AG04450 (cell line): Measurements from ENCODE around the gene SENP7. TPM values are rescaled to one million over a fixed set of nuclear protein-coding genes. Genes with fewer than 3 reads are reported as not detected.

Experiments
- CTCF ChIA-PET: fragments of 300-600, 350-600 bp; formaldehyde crosslinking; extraction: SDS; loops from one replicate; lab custom pipeline; 2022; ENCODE audit warnings: antibody characterized with exemption, inconsistent platforms; lab: Charles Lee
- POLR2A ChIA-PET: fragments of 350-600 bp; formaldehyde crosslinking; extraction: SDS; loops from one replicate; lab custom pipeline; 2021; ENCODE audit warnings: antibody characterized with exemption, inconsistent platforms; lab: Yijun Ruan, JAX
- DNase-seq: peaks from one replicate; pipeline ENCODE4 v3.0.0-alpha.2; 2011; ENCODE audit warnings: low read depth, low spot score
- H3K27ac ChIP-seq: one replicate; pipeline ENCODE4 v1.5.1; 2012; ENCODE audit warnings: low read depth, low read length, control low read depth
- H3K27me3 ChIP-seq: one replicate; pipeline ENCODE4 v1.6.0; 2012; ENCODE audit warnings: low read length; ENCODE audit not compliant: control insufficient read depth, insufficient read depth
- H3K4me3 ChIP-seq: 2 replicates; pipeline ENCODE4 v1.5.1; 2011; ENCODE audit warnings: mild to moderate bottlenecking, low read depth, low read length, control low read depth
- H3K9me3 ChIP-seq: 2 replicates; pipeline ENCODE4 v1.5.1; 2012; ENCODE audit warnings: low read length; ENCODE audit not compliant: control insufficient read depth, insufficient read depth
- polyA plus RNA-seq: library from polyadenylated mRNA; depleted of rRNA; stranded (reverse); fragments of >200 nt; gene quantifications from 2 replicates; pipeline ENCODE4 v1.2.3, GENCODE V29; 2011
- TF ChIP-seq, protein P1 (sequence below): IDR thresholded peaks from 2 replicates; pipeline ENCODE4 v1.5.1; 2011; ENCODE audit warnings: low read depth, low read length, control low read depth, inconsistent platforms

The SENP7 gene
- polyA plus RNA-seq, 1 experiment: 16.1 TPM

DNA sequence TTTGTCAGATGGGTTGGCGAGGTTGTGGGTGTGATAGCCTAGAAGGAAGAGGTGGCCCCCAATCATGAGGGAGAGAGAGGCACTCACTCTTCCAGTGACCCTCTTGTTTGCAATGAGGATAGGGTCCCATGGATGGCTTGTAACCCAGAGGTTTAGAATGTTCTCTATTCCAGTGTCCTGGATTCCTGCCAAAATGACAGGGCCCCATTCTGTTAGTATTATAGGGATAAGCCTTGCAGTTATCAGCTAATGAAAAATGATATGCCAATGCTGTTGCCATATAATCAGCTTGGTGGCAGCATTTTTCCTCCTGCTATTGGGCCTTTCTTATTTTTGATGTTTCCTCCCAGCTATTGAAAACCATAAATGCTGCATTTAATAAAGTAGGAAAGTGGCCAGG lies 23.3 kb upstream of the SENP7 start:
- ChIA-PET POLR2A (no interaction called here), CTCF (no interaction called here)
- Histone ChIP-seq H3K9me3 (no peaks in the 10 kb centered on the region; the same call in 1 of the 2 replicates), H3K27me3 (no peaks in the 10 kb centered on the region), H3K4me3 (no peak overlapping the region), H3K27ac (no peak overlapping the region)
- DNase-seq: no peak
- TF ChIP-seq, protein P1, sequence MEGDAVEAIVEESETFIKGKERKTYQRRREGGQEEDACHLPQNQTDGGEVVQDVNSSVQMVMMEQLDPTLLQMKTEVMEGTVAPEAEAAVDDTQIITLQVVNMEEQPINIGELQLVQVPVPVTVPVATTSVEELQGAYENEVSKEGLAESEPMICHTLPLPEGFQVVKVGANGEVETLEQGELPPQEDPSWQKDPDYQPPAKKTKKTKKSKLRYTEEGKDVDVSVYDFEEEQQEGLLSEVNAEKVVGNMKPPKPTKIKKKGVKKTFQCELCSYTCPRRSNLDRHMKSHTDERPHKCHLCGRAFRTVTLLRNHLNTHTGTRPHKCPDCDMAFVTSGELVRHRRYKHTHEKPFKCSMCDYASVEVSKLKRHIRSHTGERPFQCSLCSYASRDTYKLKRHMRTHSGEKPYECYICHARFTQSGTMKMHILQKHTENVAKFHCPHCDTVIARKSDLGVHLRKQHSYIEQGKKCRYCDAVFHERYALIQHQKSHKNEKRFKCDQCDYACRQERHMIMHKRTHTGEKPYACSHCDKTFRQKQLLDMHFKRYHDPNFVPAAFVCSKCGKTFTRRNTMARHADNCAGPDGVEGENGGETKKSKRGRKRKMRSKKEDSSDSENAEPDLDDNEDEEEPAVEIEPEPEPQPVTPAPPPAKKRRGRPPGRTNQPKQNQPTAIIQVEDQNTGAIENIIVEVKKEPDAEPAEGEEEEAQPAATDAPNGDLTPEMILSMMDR: no peak

DNA sequence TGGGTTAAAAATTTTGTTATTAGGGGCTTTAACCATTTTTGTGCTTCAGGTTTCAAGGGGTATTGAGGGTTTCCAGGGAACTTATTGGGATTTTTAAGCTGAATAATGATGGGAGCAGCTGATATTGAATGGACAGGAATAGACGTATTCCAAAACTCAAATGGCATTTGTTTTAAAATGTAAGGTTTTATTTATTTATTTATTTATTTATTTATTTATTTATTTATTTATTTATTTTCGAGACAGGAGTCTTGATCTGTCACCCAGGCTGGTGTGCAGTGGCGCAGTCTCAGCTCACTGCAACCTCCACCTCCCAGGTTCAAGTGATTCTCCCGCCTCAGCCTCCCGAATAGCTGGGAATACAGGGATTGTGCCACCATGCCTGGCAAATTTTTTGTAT lies 22.2 kb upstream of the SENP7 start:
- no peaks in the 10 kb centered on the region for H3K27me3 ChIP-seq
- DNase-seq: no peak
- H3K27ac ChIP-seq: no peak overlapping the region
- H3K9me3 ChIP-seq: no peaks in the 10 kb centered on the region
- no peak overlapping the region for H3K4me3 ChIP-seq
- ChIA-PET POLR2A (no interaction called here), CTCF (no interaction called here)
- TF ChIP-seq, protein P1: no peak

DNA sequence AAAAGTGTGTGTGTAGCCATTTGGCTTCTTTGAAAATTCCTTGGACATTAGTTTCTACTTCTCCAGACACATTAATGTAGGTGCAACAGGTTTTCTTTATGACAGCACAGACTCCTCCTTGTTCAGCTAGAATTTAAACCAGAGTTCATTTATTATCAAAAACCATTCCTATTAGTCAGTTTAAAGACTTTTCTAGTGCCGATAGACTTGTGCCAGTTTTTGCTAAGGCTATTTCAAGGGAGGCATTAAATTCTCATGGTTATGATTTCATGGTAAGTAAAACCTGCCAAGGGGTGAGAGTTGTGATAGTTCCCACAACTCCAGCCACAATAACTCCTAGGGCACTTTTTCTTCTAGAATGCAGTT lies 20.6 kb upstream of the SENP7 start:
- TF ChIP-seq, protein P1: no peak
- Histone ChIP-seq H3K9me3 (no peaks in the 10 kb centered on the region), H3K27ac (no peak overlapping the region), H3K27me3 (no peaks in the 10 kb centered on the region), H3K4me3 (no peak overlapping the region)
- POLR2A ChIA-PET: no interaction called here
- DNase-seq: no peak
- CTCF ChIA-PET: no interaction called here

DNA sequence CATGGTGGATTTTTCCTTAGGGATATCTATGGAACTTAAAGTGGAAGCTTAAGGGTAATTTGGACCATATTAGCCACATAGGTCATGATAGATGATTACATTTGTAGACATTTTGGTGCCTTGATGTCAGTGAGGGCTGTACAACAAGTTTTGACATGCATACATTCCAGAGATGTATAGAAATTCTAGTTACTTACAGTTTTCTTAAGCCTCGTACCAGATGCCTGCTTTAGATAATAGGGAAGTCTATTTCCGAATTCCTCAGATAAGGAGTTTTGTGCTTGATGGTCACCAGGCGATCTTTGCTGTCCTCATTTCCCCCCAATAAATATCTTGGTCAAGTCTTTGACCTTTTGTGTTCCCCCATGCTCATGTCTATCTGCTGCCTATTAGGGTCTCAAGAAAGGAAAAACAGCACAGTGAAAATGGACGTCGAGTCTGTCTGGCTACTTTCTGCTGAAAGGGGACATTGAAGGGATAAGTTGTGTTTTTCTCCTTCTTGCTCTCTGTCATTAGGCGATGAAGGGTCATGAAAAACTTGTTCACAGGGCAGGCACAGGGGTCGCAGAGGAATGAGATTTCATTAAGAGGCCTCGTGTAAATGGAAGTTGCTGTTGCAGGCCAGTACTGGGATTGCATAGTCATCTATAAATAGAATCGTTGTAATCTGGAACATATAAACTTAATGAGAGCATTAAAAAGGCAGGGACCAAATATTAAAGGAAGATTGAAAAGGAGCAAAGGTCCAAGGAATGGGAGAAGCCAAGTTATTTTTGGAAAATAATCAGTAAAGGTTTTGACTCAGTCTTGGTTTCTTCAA lies 20.0 kb upstream of the SENP7 start:
- H3K27me3 ChIP-seq: no peaks in the 10 kb centered on the region
- H3K4me3 ChIP-seq: no peak overlapping the region
- no peak overlapping the region for H3K27ac ChIP-seq
- DNase-seq: no peak
- no peaks in the 10 kb centered on the region for H3K9me3 ChIP-seq
- POLR2A ChIA-PET: no interaction called here
- TF ChIP-seq, protein P1: no peak
- CTCF ChIA-PET: no interaction called here

DNA sequence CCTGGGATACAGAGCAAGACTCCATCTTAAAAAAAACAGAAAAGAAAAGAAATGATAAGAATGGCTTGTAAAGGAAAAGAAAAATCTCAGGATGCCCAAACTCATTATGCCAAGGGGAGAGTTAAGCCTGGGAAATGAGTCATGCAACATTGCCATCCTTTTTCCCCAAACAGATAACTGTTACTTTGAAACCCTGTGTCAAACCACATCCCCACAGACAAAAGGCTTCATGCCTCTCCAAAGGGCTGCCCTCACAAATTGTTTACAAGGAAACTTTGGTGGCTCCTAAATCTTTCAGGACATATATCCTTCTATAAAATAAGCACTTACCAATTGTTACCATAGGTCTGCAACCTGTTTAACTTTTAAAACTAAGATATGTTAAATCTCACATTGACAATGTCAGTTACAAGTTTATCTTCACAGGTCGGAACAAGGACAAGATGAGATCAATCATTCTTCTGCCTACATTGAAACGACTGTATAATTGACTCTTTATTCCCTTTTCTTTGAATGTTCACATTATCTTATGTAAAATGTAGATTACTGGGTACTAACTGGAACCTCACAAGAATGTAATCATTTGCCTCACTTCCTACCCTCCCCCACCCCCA lies 18.6 kb upstream of the SENP7 start:
- POLR2A ChIA-PET: no interaction called here
- Histone ChIP-seq H3K27ac (no peak overlapping the region), H3K9me3 (no peaks in the 10 kb centered on the region), H3K4me3 (no peak overlapping the region), H3K27me3 (no peaks in the 10 kb centered on the region)
- CTCF ChIA-PET: no interaction called here
- TF ChIP-seq, protein P1: no peak
- no peak for DNase-seq
